HepG2 (cell line): ENCODE data around the gene GLCE. TPM values are rescaled to one million over a fixed set of nuclear protein-coding genes. Genes with fewer than 3 reads are reported as not detected.

Experiments
- ATAC-seq: fragments of 200-7000 bp; cut with Tn5 transposase; 3 replicates; pipeline ENCODE4 v1.9.1; 2020; ENCODE audit warnings: mild to moderate bottlenecking, moderate library complexity
- BruUV-seq: library from RNA; stranded (reverse); fragments of 400-500 nt; replicated peaks from 2 replicates; lab custom pipeline; 2021; lab: Mats Ljungman, UMichigan
- CTCF ChIA-PET: fragments of 300-600 bp; formaldehyde crosslinking; extraction: SDS; loops from one replicate; lab custom pipeline; 2021; ENCODE audit warnings: low total read pairs, inconsistent platforms, low intra/inter-chr PET ratio; lab: Yijun Ruan, JAX
- POLR2A ChIA-PET: fragments of 350-600 bp; sonication (Branson Sonifier 250); formaldehyde crosslinking; loops from one replicate; lab custom pipeline; 2020; ENCODE audit warnings: antibody characterized with exemption, inconsistent platforms; lab: Yijun Ruan, JAX
- DNase-seq: peaks from one replicate; pipeline ENCODE4 v3.0.0-alpha.2; 2015; ENCODE audit warnings: low spot score
- FAIRE-seq: peaks from 3 replicates; lab custom pipeline; 2011; peaks lifted over from hg19 to GRCh38; lab: Jason Lieb, UNC
- H2AFZ ChIP-seq: one replicate; pipeline ENCODE4 v1.6.1; 2011; ENCODE audit warnings: low read length, inconsistent platforms
- H3K27ac ChIP-seq: fragments of 300-600 bp; 3 replicates; pipeline ENCODE4 v1.8.0; 2011; ENCODE audit warnings: mixed run types, mild to moderate bottlenecking, mixed read lengths, low read length, inconsistent platforms; ENCODE audit not compliant: insufficient read depth; ENCODE audit errors: extremely low read length
- H3K27me3 ChIP-seq, 2 experiments: fragments of 200-600 bp in 1 of 2; 2 replicates in 1 of 2; 3 replicates in 1 of 2; pipeline versions ENCODE4 v1.6.0 to v1.8.0; 2011; ENCODE audit warnings: low read length in 2 of 2, mild to moderate bottlenecking in 2 of 2, moderate library complexity in 2 of 2, inconsistent platforms in 1 of 2; ENCODE audit not compliant: insufficient read depth in 2 of 2, control insufficient read depth in 1 of 2
- H3K36me3 ChIP-seq, 2 experiments: fragments of 200-600 bp in 1 of 2; replicated peaks in 1 of 2; 2 replicates in 1 of 2; 3 replicates in 1 of 2; pipeline versions ENCODE4 v1.5.1 to v1.8.0; 2011; ENCODE audit warnings: low read length in 2 of 2, inconsistent platforms in 1 of 2; ENCODE audit not compliant: insufficient read depth in 2 of 2, control insufficient read depth in 1 of 2
- H3K4me1 ChIP-seq: 2 replicates; pipeline ENCODE4 v1.5.1; 2012; ENCODE audit warnings: low read length, inconsistent platforms; ENCODE audit not compliant: insufficient read depth
- H3K4me2 ChIP-seq: 2 replicates; pipeline ENCODE4 v1.6.0; 2011; ENCODE audit warnings: low read depth, low read length, inconsistent platforms
- H3K4me3 ChIP-seq, 3 experiments: fragments of 200-600 bp in 1 of 3; sonication (generic), shearing (Covaris generic) in 1 of 3; replicated peaks in 1 of 3; 2 replicates each; pipeline ENCODE4 v1.5.1; 2011 to 2016; ENCODE audit warnings: low read length in 3 of 3, inconsistent platforms in 2 of 3, low read depth in 2 of 3, mild to moderate bottlenecking in 2 of 3, control low read depth in 1 of 3, mixed read lengths in 1 of 3; ENCODE audit not compliant: insufficient read depth in 1 of 3
- H3K79me2 ChIP-seq: one replicate; pipeline ENCODE4 v1.6.1; 2011; ENCODE audit warnings: low read length, inconsistent platforms; ENCODE audit not compliant: insufficient read depth
- H3K9ac ChIP-seq: 2 replicates; pipeline ENCODE4 v1.6.0; 2011; ENCODE audit warnings: mild to moderate bottlenecking, low read depth, low read length, inconsistent platforms; ENCODE audit not compliant: insufficient read depth
- H3K9me3 ChIP-seq: 2 replicates; pipeline ENCODE4 v1.5.1; 2012; ENCODE audit warnings: mild to moderate bottlenecking, low read length
- H4K20me1 ChIP-seq: 2 replicates; pipeline ENCODE4 v1.6.0; 2011; ENCODE audit warnings: inconsistent platforms, mild to moderate bottlenecking, low read length, moderate library complexity; ENCODE audit not compliant: insufficient read depth
- AGO2 ChIP-seq: fragments of 200-400 bp; formaldehyde crosslinking; optimal IDR thresholded peaks from 2 replicates; pipeline ENCODE3; 2017; ENCODE audit warnings: mild to moderate bottlenecking, low read depth, low read length, moderate library complexity
- AKAP8 ChIP-seq: sonication (generic); formaldehyde crosslinking; IDR thresholded peaks from 2 replicates; pipeline ENCODE4 v1.5.1; 2020; ENCODE audit warnings: mild to moderate bottlenecking, missing genetic modification reagents
- ATF7 ChIP-seq, 2 experiments: fragments of 450-650 bp in 1 of 2; sonication (generic) in 1 of 2; formaldehyde crosslinking in 1 of 2; IDR thresholded peaks; 2 replicates each; pipeline versions ENCODE4 v1.4.0 to v1.6.1; 2016 to 2020; ENCODE audit warnings: antibody characterized with exemption in 1 of 2, mild to moderate bottlenecking in 1 of 2, missing genetic modification reagents in 1 of 2
- CC2D1A ChIP-seq: sonication (generic); formaldehyde crosslinking; IDR thresholded peaks from 2 replicates; pipeline ENCODE4 v1.8.1; 2023; ENCODE audit warnings: mild to moderate bottlenecking, missing genetic modification reagents
- GABPB1 ChIP-seq: IDR thresholded peaks from 2 replicates; pipeline ENCODE4 v1.6.1; 2016; ENCODE audit warnings: mild to moderate bottlenecking, missing genetic modification reagents, moderate library complexity, missing compliant biosample characterization
- KDM2A ChIP-seq: sonication (generic); formaldehyde crosslinking; IDR thresholded peaks from 2 replicates; pipeline ENCODE4 v1.4.0; 2020; ENCODE audit warnings: low read depth, missing genetic modification reagents, borderline replicate concordance
- KDM3A ChIP-seq: IDR thresholded peaks from 2 replicates; pipeline ENCODE4 v1.6.1; 2018; ENCODE audit warnings: low read depth, missing compliant biosample characterization
- MBD4 ChIP-seq: IDR thresholded peaks from 2 replicates; pipeline ENCODE4 v1.6.1; 2012; ENCODE audit warnings: low read length, inconsistent platforms, borderline replicate concordance
- SAFB2 ChIP-seq: sonication (generic); formaldehyde crosslinking; IDR thresholded peaks from 2 replicates; pipeline ENCODE4 v1.5.1; 2020; ENCODE audit warnings: missing genetic modification reagents, low read depth, mild to moderate bottlenecking, borderline replicate concordance
- WIZ ChIP-seq: sonication (generic); formaldehyde crosslinking; IDR thresholded peaks from 2 replicates; pipeline ENCODE4 v1.5.1; 2020; ENCODE audit warnings: mild to moderate bottlenecking, missing genetic modification reagents
- ZKSCAN5 ChIP-seq: sonication (generic); formaldehyde crosslinking; IDR thresholded peaks from 2 replicates; pipeline ENCODE4 v1.5.1; 2020; ENCODE audit warnings: mild to moderate bottlenecking, missing genetic modification reagents
- ZNF431 ChIP-seq: sonication (generic); formaldehyde crosslinking; IDR thresholded peaks from 2 replicates; pipeline ENCODE4 v1.9.0; 2022; ENCODE audit warnings: missing genetic modification reagents, low read depth, mild to moderate bottlenecking, borderline replicate concordance
- in situ Hi-C: cut with HindIII; loops from 2 replicates; pipeline ENCODE4 v1.10.0; 2017; ENCODE audit warnings: low pct_unique_long_range_greater_than_20kb; ENCODE audit not compliant: extremely low pct_ligation_motif_present
- intact Hi-C: fragments of 100-400 bp; cut with micrococcal nuclease; formaldehyde crosslinking; loops from one replicate; pipeline ENCODE4 v1.10.0; 2022; ENCODE audit not compliant: unreplicated experiment
- polyA plus RNA-seq, 8 experiments: library from polyadenylated mRNA; depleted of rRNA in 3 of 8; stranded (reverse) in 7 of 8; unstranded in 1 of 8; fragments of >200 nt; fragmentation: Illumina TruSeq in 4 of 8; extraction: Trizol in 4 of 8; gene quantifications; 2 replicates each; pipeline versions ENCODE4 v1.2.1 to v1.2.3, GENCODE V29; 2011 to 2016; ENCODE audit warnings: low read depth in 4 of 8, missing spikeins in 1 of 8, mixed read lengths in 1 of 8; ENCODE audit not compliant: insufficient read depth in 1 of 8
- total RNA-seq, 5 experiments: library from RNA; depleted of rRNA; stranded (reverse); fragments of >200 nt; fragmentation: Illumina TruSeq; extraction: Trizol; gene quantifications; 2 replicates each; pipeline ENCODE4 v1.2.3, GENCODE V29; 2016; ENCODE audit warnings: low read depth in 1 of 5
- TF ChIP-seq, protein P1 (sequence below): sonication (generic); formaldehyde crosslinking; IDR thresholded peaks from 2 replicates; pipeline ENCODE4 v1.8.0; 2022; ENCODE audit warnings: mild to moderate bottlenecking, missing genetic modification reagents
- TF ChIP-seq, protein P2 (sequence below): sonication (generic); formaldehyde crosslinking; IDR thresholded peaks from 2 replicates; pipeline ENCODE4 v1.4.0; 2020; ENCODE audit warnings: missing genetic modification reagents, low read depth, mild to moderate bottlenecking, borderline replicate concordance
- TF ChIP-seq, protein P3 (sequence below): sonication (generic); formaldehyde crosslinking; IDR thresholded peaks from 2 replicates; pipeline ENCODE4 v1.4.0; 2020; ENCODE audit warnings: missing genetic modification reagents, borderline replicate concordance
- TF ChIP-seq, protein P4 (sequence below): sonication (generic); formaldehyde crosslinking; IDR thresholded peaks from 2 replicates; pipeline ENCODE4 v1.4.0; 2020; ENCODE audit warnings: missing genetic modification reagents

The GLCE gene
- total and polyA plus RNA-seq, 2 of the 13 experiments (the other 11 are each of a cell fraction or from before 2014, with no cell fraction given): 12.9 to 23.4 TPM

DNA sequence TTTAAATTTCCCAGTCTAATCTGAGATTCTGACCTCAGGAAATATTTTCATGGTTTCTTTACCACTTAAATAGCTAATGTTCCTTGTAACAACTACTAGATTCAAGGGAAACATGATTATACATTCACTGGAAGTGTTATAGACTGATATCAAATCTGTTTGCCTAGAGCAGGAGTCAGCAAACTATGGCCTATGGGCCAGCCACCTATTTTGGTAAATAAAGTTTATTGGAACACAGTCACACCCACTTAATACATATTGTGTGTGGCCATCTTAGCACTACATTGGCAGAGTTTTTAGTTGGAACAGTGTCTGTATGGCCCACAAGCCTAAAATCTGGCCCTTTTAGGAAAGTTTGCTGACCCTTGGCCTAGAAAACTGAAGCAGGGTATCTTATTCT lies 50.1 kb downstream of the GLCE start:
- Histone ChIP-seq H4K20me1 (no peaks in the 10 kb centered on the region), H3K36me3 (no peaks in the 10 kb centered on the region), H3K4me3 (no peak overlapping the region)
- DNase-seq: no peak
- in situ Hi-C loops: no loop called here
- POLR2A ChIA-PET: no interaction called here
- ATAC-seq: no peak
- TF ChIP-seq CC2D1A (CRISPR knock-in tag) (no peak), GABPB1 (CRISPR knock-in tag) (no peak), ZKSCAN5 (no peak), KDM3A (CRISPR knock-in tag) (no peak), WIZ (CRISPR knock-in tag) (no peak), AGO2 (no peak), AKAP8 (CRISPR knock-in tag) (no peak), ATF7 (IDR thresholded peaks at IDR 0.05) (no peak), ATF7 (CRISPR knock-in tag; IDR thresholded peaks at IDR 0.05) (no peak), SAFB2 (CRISPR knock-in tag) (no peak), ZNF431 (no peak), MBD4 (no peak), KDM2A (CRISPR knock-in tag) (no peak)
- TF ChIP-seq, protein P1, sequence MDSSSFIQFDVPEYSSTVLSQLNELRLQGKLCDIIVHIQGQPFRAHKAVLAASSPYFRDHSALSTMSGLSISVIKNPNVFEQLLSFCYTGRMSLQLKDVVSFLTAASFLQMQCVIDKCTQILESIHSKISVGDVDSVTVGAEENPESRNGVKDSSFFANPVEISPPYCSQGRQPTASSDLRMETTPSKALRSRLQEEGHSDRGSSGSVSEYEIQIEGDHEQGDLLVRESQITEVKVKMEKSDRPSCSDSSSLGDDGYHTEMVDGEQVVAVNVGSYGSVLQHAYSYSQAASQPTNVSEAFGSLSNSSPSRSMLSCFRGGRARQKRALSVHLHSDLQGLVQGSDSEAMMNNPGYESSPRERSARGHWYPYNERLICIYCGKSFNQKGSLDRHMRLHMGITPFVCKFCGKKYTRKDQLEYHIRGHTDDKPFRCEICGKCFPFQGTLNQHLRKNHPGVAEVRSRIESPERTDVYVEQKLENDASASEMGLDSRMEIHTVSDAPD (CRISPR knock-in tag): no peak
- TF ChIP-seq, protein P2, sequence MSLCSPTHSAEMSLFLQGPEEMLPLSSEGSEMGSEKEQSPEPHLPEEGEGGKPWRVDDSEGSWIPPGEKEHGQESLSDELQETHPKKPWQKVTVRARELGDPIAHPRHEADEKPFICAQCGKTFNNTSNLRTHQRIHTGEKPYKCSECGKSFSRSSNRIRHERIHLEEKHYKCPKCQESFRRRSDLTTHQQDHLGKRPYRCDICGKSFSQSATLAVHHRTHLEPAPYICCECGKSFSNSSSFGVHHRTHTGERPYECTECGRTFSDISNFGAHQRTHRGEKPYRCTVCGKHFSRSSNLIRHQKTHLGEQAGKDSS (CRISPR knock-in tag): no peak
- TF ChIP-seq, protein P3, sequence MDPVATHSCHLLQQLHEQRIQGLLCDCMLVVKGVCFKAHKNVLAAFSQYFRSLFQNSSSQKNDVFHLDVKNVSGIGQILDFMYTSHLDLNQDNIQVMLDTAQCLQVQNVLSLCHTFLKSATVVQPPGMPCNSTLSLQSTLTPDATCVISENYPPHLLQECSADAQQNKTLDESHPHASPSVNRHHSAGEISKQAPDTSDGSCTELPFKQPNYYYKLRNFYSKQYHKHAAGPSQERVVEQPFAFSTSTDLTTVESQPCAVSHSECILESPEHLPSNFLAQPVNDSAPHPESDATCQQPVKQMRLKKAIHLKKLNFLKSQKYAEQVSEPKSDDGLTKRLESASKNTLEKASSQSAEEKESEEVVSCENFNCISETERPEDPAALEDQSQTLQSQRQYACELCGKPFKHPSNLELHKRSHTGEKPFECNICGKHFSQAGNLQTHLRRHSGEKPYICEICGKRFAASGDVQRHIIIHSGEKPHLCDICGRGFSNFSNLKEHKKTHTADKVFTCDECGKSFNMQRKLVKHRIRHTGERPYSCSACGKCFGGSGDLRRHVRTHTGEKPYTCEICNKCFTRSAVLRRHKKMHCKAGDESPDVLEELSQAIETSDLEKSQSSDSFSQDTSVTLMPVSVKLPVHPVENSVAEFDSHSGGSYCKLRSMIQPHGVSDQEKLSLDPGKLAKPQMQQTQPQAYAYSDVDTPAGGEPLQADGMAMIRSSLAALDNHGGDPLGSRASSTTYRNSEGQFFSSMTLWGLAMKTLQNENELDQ (CRISPR knock-in tag): no peak
- TF ChIP-seq, protein P4, sequence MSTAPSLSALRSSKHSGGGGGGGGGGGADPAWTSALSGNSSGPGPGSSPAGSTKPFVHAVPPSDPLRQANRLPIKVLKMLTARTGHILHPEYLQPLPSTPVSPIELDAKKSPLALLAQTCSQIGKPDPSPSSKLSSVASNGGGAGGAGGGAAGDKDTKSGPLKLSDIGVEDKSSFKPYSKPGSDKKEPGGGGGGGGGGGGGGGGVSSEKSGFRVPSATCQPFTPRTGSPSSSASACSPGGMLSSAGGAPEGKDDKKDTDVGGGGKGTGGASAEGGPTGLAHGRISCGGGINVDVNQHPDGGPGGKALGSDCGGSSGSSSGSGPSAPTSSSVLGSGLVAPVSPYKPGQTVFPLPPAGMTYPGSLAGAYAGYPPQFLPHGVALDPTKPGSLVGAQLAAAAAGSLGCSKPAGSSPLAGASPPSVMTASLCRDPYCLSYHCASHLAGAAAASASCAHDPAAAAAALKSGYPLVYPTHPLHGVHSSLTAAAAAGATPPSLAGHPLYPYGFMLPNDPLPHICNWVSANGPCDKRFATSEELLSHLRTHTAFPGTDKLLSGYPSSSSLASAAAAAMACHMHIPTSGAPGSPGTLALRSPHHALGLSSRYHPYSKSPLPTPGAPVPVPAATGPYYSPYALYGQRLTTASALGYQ (CRISPR knock-in tag): no peak
- TF ChIP-seq, all 625 proteins: peak for 0
- Histone ChIP-seq H3K9ac (no peak overlapping the region), H3K9me3 (no peaks in the 10 kb centered on the region), H3K4me2 (no peak overlapping the region), H3K79me2 (no peaks in the 10 kb centered on the region), H3K27ac (no peak overlapping the region), H3K27me3 (no peaks in the 10 kb centered on the region), H2AFZ (no peak overlapping the region), H3K4me1 (no peaks in the 10 kb centered on the region)
- intact Hi-C loops: no loop called here
- CTCF ChIA-PET: no interaction called here
- no peak for FAIRE-seq
- no TSS peak for BruUV-seq
